SK-N-SH (cell line): ENCODE measurements around the gene ETS1. TPM values are rescaled to one million over a fixed set of nuclear protein-coding genes. Genes with fewer than 3 reads are reported as not detected.

Experiments used
- CTCF ChIA-PET: fragments of 300-600, 350-600 bp; formaldehyde crosslinking; extraction: SDS; loops from one replicate; lab custom pipeline; 2021; lab: Yijun Ruan, JAX
- POLR2A ChIA-PET: fragments of 350-600 bp; sonication (Branson Sonifier 250); formaldehyde crosslinking; extraction: SDS; loops from one replicate; lab custom pipeline; 2020; ENCODE audit warnings: antibody characterized with exemption, inconsistent platforms; lab: Yijun Ruan, JAX
- DNase-seq: peaks from one replicate; pipeline ENCODE4 v3.0.0; 2012
- H2AFZ ChIP-seq: fragments of 200-600 bp; sonication (generic); 2 replicates; pipeline ENCODE4 v1.8.1; 2016; ENCODE audit warnings: antibody characterized with exemption, mild to moderate bottlenecking, low read depth
- H3F3A ChIP-seq: fragments of 200-600 bp; sonication (generic); replicated peaks from 2 replicates; pipeline ENCODE3; 2016; ENCODE audit warnings: antibody characterized with exemption, mild to moderate bottlenecking; ENCODE audit not compliant: insufficient read depth
- H3K27ac ChIP-seq, 2 experiments: fragments of 200-500 bp in 1 of 2; fragments of 200-600 bp in 1 of 2; sonication (Bioruptor generic) in 1 of 2; sonication (generic), shearing (Covaris generic) in 1 of 2; 2 replicates each; pipeline versions ENCODE4 v1.5.1 to v1.6.1; 2014 to 2016; ENCODE audit warnings: low read depth in 2 of 2, inconsistent platforms in 1 of 2, low read length in 1 of 2, mild to moderate bottlenecking in 1 of 2, mixed read lengths in 1 of 2
- H3K27me3 ChIP-seq: fragments of 200-600 bp; sonication (generic), shearing (Covaris generic); 2 replicates; pipeline ENCODE4 v1.6.1; 2016; ENCODE audit warnings: mixed run types; ENCODE audit not compliant: insufficient read depth
- H3K36me3 ChIP-seq, 2 experiments: fragments of 200-500 bp in 1 of 2; fragments of 200-600 bp in 1 of 2; sonication (Bioruptor generic) in 1 of 2; sonication (generic) in 1 of 2; replicated peaks in 1 of 2; 2 replicates each; pipeline versions ENCODE3 to v1.5.1; 2014 to 2016; ENCODE audit warnings: low read length in 1 of 2, mild to moderate bottlenecking in 1 of 2; ENCODE audit not compliant: insufficient read depth in 2 of 2, control insufficient read depth in 1 of 2
- H3K4me1 ChIP-seq, 2 experiments: fragments of 200-500 bp in 1 of 2; fragments of 200-600 bp in 1 of 2; sonication (Bioruptor generic) in 1 of 2; sonication (generic), shearing (Covaris generic) in 1 of 2; 2 replicates each; pipeline versions ENCODE4 v1.5.1 to v1.6.1; 2014 to 2016; ENCODE audit warnings: low read depth in 1 of 2, low read length in 1 of 2, mixed run types in 1 of 2; ENCODE audit not compliant: insufficient read depth in 2 of 2, control insufficient read depth in 1 of 2
- H3K4me2 ChIP-seq: fragments of 200-600 bp; sonication (generic), shearing (Covaris generic); 2 replicates; pipeline ENCODE4 v1.6.1; 2017; ENCODE audit warnings: mixed run types
- H3K4me3 ChIP-seq, 2 experiments: fragments of 200-500 bp in 1 of 2; fragments of 200-600 bp in 1 of 2; sonication (Bioruptor generic) in 1 of 2; sonication (generic), shearing (Covaris generic) in 1 of 2; 2 replicates each; pipeline versions ENCODE4 v1.5.1 to v1.8.1; 2014 to 2016; ENCODE audit warnings: low read depth in 2 of 2, inconsistent platforms in 1 of 2, low read length in 1 of 2, mild to moderate bottlenecking in 1 of 2, mixed read lengths in 1 of 2, moderate library complexity in 1 of 2
- H3K79me2 ChIP-seq: fragments of 200-600 bp; sonication (generic); 2 replicates; pipeline ENCODE4 v1.8.1; 2017; ENCODE audit warnings: mild to moderate bottlenecking; ENCODE audit not compliant: insufficient read depth
- H3K9ac ChIP-seq: fragments of 200-600 bp; sonication (generic); 2 replicates; pipeline ENCODE4 v1.6.1; 2017; ENCODE audit warnings: mixed run types
- H3K9me2 ChIP-seq: fragments of 200-600 bp; sonication (generic); 2 replicates; pipeline ENCODE4 v1.6.1; 2017; ENCODE audit warnings: mixed run types
- H3K9me3 ChIP-seq: fragments of 200-600 bp; sonication (generic); 2 replicates; pipeline ENCODE4 v1.6.1; 2017; ENCODE audit warnings: mixed run types, mild to moderate bottlenecking, moderate library complexity
- H4K20me1 ChIP-seq: fragments of 200-600 bp; sonication (generic); 2 replicates; pipeline ENCODE4 v1.6.1; 2017; ENCODE audit warnings: mild to moderate bottlenecking, mixed run types; ENCODE audit not compliant: insufficient read depth
- EZH2phosphoT487 ChIP-seq: fragments of 200-600 bp; sonication (generic); IDR thresholded peaks from 2 replicates; pipeline ENCODE4 v1.6.1; 2017; ENCODE audit warnings: low read depth, mixed run types, mild to moderate bottlenecking, antibody characterized with exemption, moderate library complexity, borderline replicate concordance
- GABPA ChIP-seq: IDR thresholded peaks from 2 replicates; pipeline ENCODE4 v1.4.0; 2012; ENCODE audit warnings: low read depth, mild to moderate bottlenecking
- GATA2 ChIP-seq: sonication (generic); formaldehyde crosslinking; IDR thresholded peaks from 2 replicates; pipeline ENCODE4 v1.5.0; 2020; ENCODE audit warnings: mild to moderate bottlenecking, missing genetic modification reagents
- JUND ChIP-seq: IDR thresholded peaks from 2 replicates; pipeline ENCODE4 v1.4.0; 2012
- MXI1 ChIP-seq: IDR thresholded peaks from 2 replicates; pipeline ENCODE4 v1.6.1; 2012; ENCODE audit warnings: mild to moderate bottlenecking, low read depth, low read length, improper control_type of control experiment
- NRF1 ChIP-seq: IDR thresholded peaks from 2 replicates; pipeline ENCODE4 v1.6.1; 2012; ENCODE audit warnings: low read depth, mild to moderate bottlenecking, low read length
- POLR2AphosphoS5 ChIP-seq: IDR thresholded peaks from 2 replicates; pipeline ENCODE4 v1.6.1; 2012; ENCODE audit warnings: low read depth, low read length
- RAD21 ChIP-seq: IDR thresholded peaks from 2 replicates; pipeline ENCODE4 v1.6.1; 2012; ENCODE audit warnings: mild to moderate bottlenecking, low read length
- RFX5 ChIP-seq: IDR thresholded peaks from 2 replicates; pipeline ENCODE4 v1.6.1; 2012; ENCODE audit warnings: mild to moderate bottlenecking, improper control_type of control experiment, low read length
- RXRA ChIP-seq: IDR thresholded peaks from 2 replicates; pipeline ENCODE4 v1.4.0; 2012; ENCODE audit warnings: low read depth, mild to moderate bottlenecking, borderline replicate concordance
- SMC3 ChIP-seq: IDR thresholded peaks from 2 replicates; pipeline ENCODE4 v1.6.1; 2012; ENCODE audit warnings: low read depth, low read length, improper control_type of control experiment
- TAF1 ChIP-seq: IDR thresholded peaks from 2 replicates; pipeline ENCODE4 v1.6.1; 2012; ENCODE audit warnings: low read depth, mild to moderate bottlenecking, low read length, moderate library complexity, borderline replicate concordance
- TEAD4 ChIP-seq: IDR thresholded peaks from 2 replicates; pipeline ENCODE4 v1.4.0; 2012; ENCODE audit warnings: mild to moderate bottlenecking, borderline replicate concordance; ENCODE audit not compliant: insufficient read depth
- USF1 ChIP-seq: IDR thresholded peaks from 2 replicates; pipeline ENCODE4 v1.4.0; 2012; ENCODE audit warnings: low read depth, borderline replicate concordance
- USF2 ChIP-seq: fragments of 150-350 bp; IDR thresholded peaks from 2 replicates; pipeline ENCODE4 v1.6.1; 2017; ENCODE audit warnings: antibody characterized with exemption, low read length, low read depth, borderline replicate concordance
- YY1 ChIP-seq: IDR thresholded peaks from 2 replicates; pipeline ENCODE4 v1.4.0; 2012; ENCODE audit warnings: low read depth, mild to moderate bottlenecking
- WGBS: methylation state at CpG from one replicate; pipeline ENCODE4 v1.1.6; 2017; ENCODE audit warnings: low lambda C conversion rate; 5-methylcytosine and 5-hydroxymethylcytosine counted together
- polyA plus RNA-seq, 3 experiments: library from polyadenylated mRNA; depleted of rRNA; stranded (reverse); fragments of >200 nt; gene quantifications; 2 replicates each; pipeline ENCODE4 v1.2.3, GENCODE V29; 2012
- TF ChIP-seq, protein P1 (sequence below): fragments of 150-350 bp; IDR thresholded peaks from 2 replicates; pipeline ENCODE4 v1.6.1; 2016; ENCODE audit warnings: mild to moderate bottlenecking, low read depth, low read length
- TF ChIP-seq, protein P2 (sequence below): fragments of 200-600 bp; sonication (generic); IDR thresholded peaks from 2 replicates; pipeline ENCODE4 v1.6.1; 2017; ENCODE audit warnings: antibody characterized with exemption, mild to moderate bottlenecking, moderate library complexity
- TF ChIP-seq, protein P3 (sequence below): IDR thresholded peaks from 2 replicates; pipeline ENCODE4 v1.6.1; 2012; ENCODE audit warnings: mild to moderate bottlenecking, low read depth, low read length, moderate library complexity

The ETS1 gene
- polyA plus RNA-seq, 1 of the 3 experiments (the other 2 are of a cell fraction) = 14.5 TPM

GRCh38 chr11:128530118-128531074 is 57.0 kb downstream of the ETS1 start (continued):
- TF ChIP-seq, protein P1, sequence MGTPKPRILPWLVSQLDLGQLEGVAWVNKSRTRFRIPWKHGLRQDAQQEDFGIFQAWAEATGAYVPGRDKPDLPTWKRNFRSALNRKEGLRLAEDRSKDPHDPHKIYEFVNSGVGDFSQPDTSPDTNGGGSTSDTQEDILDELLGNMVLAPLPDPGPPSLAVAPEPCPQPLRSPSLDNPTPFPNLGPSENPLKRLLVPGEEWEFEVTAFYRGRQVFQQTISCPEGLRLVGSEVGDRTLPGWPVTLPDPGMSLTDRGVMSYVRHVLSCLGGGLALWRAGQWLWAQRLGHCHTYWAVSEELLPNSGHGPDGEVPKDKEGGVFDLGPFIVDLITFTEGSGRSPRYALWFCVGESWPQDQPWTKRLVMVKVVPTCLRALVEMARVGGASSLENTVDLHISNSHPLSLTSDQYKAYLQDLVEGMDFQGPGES = no peak
- no peak for TF ChIP-seq MXI1
- TF ChIP-seq USF2 = no peak
- TF ChIP-seq RFX5 = no peak
- peak; percentile 79 for TF ChIP-seq JUND
- TF ChIP-seq GATA2 (CRISPR knock-in tag) = no peak
- TF ChIP-seq POLR2AphosphoS5 = peak; percentile 72; the same call in 1 of the 2 replicates
- TF ChIP-seq, protein P2, sequence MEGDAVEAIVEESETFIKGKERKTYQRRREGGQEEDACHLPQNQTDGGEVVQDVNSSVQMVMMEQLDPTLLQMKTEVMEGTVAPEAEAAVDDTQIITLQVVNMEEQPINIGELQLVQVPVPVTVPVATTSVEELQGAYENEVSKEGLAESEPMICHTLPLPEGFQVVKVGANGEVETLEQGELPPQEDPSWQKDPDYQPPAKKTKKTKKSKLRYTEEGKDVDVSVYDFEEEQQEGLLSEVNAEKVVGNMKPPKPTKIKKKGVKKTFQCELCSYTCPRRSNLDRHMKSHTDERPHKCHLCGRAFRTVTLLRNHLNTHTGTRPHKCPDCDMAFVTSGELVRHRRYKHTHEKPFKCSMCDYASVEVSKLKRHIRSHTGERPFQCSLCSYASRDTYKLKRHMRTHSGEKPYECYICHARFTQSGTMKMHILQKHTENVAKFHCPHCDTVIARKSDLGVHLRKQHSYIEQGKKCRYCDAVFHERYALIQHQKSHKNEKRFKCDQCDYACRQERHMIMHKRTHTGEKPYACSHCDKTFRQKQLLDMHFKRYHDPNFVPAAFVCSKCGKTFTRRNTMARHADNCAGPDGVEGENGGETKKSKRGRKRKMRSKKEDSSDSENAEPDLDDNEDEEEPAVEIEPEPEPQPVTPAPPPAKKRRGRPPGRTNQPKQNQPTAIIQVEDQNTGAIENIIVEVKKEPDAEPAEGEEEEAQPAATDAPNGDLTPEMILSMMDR = no peak
- TF ChIP-seq RAD21 = no peak

DNA sequence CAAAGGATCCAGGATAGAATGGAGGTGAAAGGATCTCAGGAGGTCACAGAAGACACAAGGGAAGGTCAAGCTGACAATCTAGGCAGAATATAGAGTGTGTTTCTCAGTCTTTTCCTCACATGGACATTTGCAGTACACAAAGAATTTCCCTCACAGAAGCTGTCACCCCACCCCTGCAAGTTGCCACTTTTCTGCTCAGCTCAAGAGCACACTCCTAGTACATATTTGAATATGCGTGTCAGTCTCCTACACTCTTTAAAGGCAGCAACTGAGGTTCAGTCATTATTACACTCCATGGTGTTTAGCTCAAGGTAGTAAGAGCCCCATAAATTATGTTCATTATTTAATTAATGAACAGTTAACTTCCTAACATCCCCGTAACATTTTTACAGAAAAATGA is 59.1 kb downstream of the ETS1 start:
- DNase-seq = no peak
- no peak overlapping the region for H3K4me2 ChIP-seq
- no peaks in the 10 kb centered on the region; the same call in 1 of the 2 replicates for H3K79me2 ChIP-seq
- H3K9me3 ChIP-seq = no peaks in the 10 kb centered on the region
- no peaks in the 10 kb centered on the region for H3K27me3 ChIP-seq
- H3F3A ChIP-seq = peaks cover 30% of the 10 kb centered on the region
- H3K4me3 ChIP-seq = no peak overlapping the region
- no peaks in the 10 kb centered on the region for H3K36me3 ChIP-seq
- no peak overlapping the region for H2AFZ ChIP-seq
- TF ChIP-seq EZH2phosphoT487 = no peak
- no peak for TF ChIP-seq NRF1
- TF ChIP-seq, protein P1 = no peak
- no peak for TF ChIP-seq MXI1
- TF ChIP-seq GABPA = no peak
- TF ChIP-seq USF1 = no peak
- TF ChIP-seq, protein P3, sequence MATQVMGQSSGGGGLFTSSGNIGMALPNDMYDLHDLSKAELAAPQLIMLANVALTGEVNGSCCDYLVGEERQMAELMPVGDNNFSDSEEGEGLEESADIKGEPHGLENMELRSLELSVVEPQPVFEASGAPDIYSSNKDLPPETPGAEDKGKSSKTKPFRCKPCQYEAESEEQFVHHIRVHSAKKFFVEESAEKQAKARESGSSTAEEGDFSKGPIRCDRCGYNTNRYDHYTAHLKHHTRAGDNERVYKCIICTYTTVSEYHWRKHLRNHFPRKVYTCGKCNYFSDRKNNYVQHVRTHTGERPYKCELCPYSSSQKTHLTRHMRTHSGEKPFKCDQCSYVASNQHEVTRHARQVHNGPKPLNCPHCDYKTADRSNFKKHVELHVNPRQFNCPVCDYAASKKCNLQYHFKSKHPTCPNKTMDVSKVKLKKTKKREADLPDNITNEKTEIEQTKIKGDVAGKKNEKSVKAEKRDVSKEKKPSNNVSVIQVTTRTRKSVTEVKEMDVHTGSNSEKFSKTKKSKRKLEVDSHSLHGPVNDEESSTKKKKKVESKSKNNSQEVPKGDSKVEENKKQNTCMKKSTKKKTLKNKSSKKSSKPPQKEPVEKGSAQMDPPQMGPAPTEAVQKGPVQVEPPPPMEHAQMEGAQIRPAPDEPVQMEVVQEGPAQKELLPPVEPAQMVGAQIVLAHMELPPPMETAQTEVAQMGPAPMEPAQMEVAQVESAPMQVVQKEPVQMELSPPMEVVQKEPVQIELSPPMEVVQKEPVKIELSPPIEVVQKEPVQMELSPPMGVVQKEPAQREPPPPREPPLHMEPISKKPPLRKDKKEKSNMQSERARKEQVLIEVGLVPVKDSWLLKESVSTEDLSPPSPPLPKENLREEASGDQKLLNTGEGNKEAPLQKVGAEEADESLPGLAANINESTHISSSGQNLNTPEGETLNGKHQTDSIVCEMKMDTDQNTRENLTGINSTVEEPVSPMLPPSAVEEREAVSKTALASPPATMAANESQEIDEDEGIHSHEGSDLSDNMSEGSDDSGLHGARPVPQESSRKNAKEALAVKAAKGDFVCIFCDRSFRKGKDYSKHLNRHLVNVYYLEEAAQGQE = no peak
- TF ChIP-seq RXRA = no peak
- no peak for TF ChIP-seq SMC3
- TF ChIP-seq YY1 = no peak
- no peak for TF ChIP-seq POLR2AphosphoS5
- no peak for TF ChIP-seq GATA2 (CRISPR knock-in tag)
- TF ChIP-seq TAF1 = no peak
- no peak for TF ChIP-seq TEAD4
- H3K9me2 ChIP-seq = no peaks in the 10 kb centered on the region
- ChIA-PET CTCF (interaction anchor here (1.5 kb wide), 1 partner anchor 10 kb away, joined by 4 read pairs; no protein-coding TSS in a partner anchor), POLR2A (no interaction called here)
- WGBS = 100% methylated on average over 2 of the region's 2 CpGs
- H4K20me1 ChIP-seq = no peaks in the 10 kb centered on the region
- H3K27ac ChIP-seq = no peak overlapping the region
- H3K4me1 ChIP-seq = peaks cover 17 to 22% of the 10 kb centered on the region in 2 experiments
- H3K9ac ChIP-seq = no peak overlapping the region
